ENCODE results near the gene SNAP25. TPM values are rescaled to one million over a fixed set of nuclear protein-coding genes. Genes with fewer than 3 reads are reported as not detected.

Gene SNAP25
- total RNA-seq, 4 donors from 2014 or later = 0.52 TPM; not detected in 3

- no peak overlapping the region for H3K27ac ChIP-seq
- 88% methylated on average over 2 of the region's 2 CpGs for WGBS
- TF ChIP-seq POLR2A (IDR thresholded peaks at IDR 0.05) (no peak), POLR2AphosphoS5 (IDR thresholded peaks at IDR 0.05) (no peak), EP300 (IDR thresholded peaks at IDR 0.05) (no peak)
- no peak overlapping the region for H3K4me3 ChIP-seq
- no peaks in the 10 kb centered on the region for H3K4me1 ChIP-seq
- no peaks in the 10 kb centered on the region for H3K27me3 ChIP-seq
- no peaks in the 10 kb centered on the region for H3K9me3 ChIP-seq
- H3K36me3 ChIP-seq = no peaks in the 10 kb centered on the region
- no peak for DNase-seq (ENCODE audit: low spot score in 2 of 2)
These were observed 24.5 kb upstream of the SNAP25 start for GRCh38 chr20:10194166-10194565.

GRCh38 chr20:10200330-10200729 lies 18.3 kb upstream of the SNAP25 start:
- Histone ChIP-seq H3K27me3 (no peaks in the 10 kb centered on the region), H3K36me3 (no peaks in the 10 kb centered on the region), H3K4me3 (no peak overlapping the region), H3K4me1 (no peaks in the 10 kb centered on the region), H3K9me3 (no peaks in the 10 kb centered on the region), H3K27ac (no peak overlapping the region)
- no peak for DNase-seq (ENCODE audit: low spot score in 2 of 2)
- TF ChIP-seq EP300 (IDR thresholded peaks at IDR 0.05) (no peak), POLR2AphosphoS5 (IDR thresholded peaks at IDR 0.05) (no peak), POLR2A (IDR thresholded peaks at IDR 0.05) (no peak)
- TF ChIP-seq, protein P1, sequence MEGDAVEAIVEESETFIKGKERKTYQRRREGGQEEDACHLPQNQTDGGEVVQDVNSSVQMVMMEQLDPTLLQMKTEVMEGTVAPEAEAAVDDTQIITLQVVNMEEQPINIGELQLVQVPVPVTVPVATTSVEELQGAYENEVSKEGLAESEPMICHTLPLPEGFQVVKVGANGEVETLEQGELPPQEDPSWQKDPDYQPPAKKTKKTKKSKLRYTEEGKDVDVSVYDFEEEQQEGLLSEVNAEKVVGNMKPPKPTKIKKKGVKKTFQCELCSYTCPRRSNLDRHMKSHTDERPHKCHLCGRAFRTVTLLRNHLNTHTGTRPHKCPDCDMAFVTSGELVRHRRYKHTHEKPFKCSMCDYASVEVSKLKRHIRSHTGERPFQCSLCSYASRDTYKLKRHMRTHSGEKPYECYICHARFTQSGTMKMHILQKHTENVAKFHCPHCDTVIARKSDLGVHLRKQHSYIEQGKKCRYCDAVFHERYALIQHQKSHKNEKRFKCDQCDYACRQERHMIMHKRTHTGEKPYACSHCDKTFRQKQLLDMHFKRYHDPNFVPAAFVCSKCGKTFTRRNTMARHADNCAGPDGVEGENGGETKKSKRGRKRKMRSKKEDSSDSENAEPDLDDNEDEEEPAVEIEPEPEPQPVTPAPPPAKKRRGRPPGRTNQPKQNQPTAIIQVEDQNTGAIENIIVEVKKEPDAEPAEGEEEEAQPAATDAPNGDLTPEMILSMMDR (IDR thresholded peaks at IDR 0.05) = no peak

- Histone ChIP-seq H3K27ac (no peak overlapping the region), H3K4me3 (no peak overlapping the region), H3K36me3 (no peaks in the 10 kb centered on the region), H3K4me1 (no peaks in the 10 kb centered on the region), H3K27me3 (no peaks in the 10 kb centered on the region), H3K9me3 (no peaks in the 10 kb centered on the region)
- no peak for DNase-seq (ENCODE audit: low spot score in 2 of 2)
- TF ChIP-seq POLR2A (IDR thresholded peaks at IDR 0.05) (no peak), POLR2AphosphoS5 (IDR thresholded peaks at IDR 0.05) (no peak), EP300 (IDR thresholded peaks at IDR 0.05) (no peak)
- TF ChIP-seq, protein P1 (IDR thresholded peaks at IDR 0.05) = no peak
- WGBS = 80% methylated on average over 3 of the region's 3 CpGs
These were observed 17.2 kb upstream of the SNAP25 start for GRCh38 chr20:10201321-10201870.

GRCh38 chr20:10209091-10209490 lies 9.5 kb upstream of the SNAP25 start:
- Histone ChIP-seq H3K27ac (no peak overlapping the region), H3K36me3 (no peaks in the 10 kb centered on the region), H3K4me1 (no peaks in the 10 kb centered on the region), H3K27me3 (peaks cover 3% of the 10 kb centered on the region), H3K4me3 (no peak overlapping the region), H3K9me3 (no peaks in the 10 kb centered on the region)
- TF ChIP-seq POLR2A (IDR thresholded peaks at IDR 0.05) = no peak
- no peak for TF ChIP-seq EP300 (IDR thresholded peaks at IDR 0.05)
- no peak for TF ChIP-seq POLR2AphosphoS5 (IDR thresholded peaks at IDR 0.05)
- TF ChIP-seq, protein P1 (IDR thresholded peaks at IDR 0.05) = no peak
- 31% methylated on average over 1 of the region's 1 CpG for WGBS
- no peak for DNase-seq (ENCODE audit: low spot score in 2 of 2)

- Histone ChIP-seq H3K27me3 (peaks cover 30% of the 10 kb centered on the region), H3K9me3 (no peaks in the 10 kb centered on the region), H3K4me1 (peaks cover 13% of the 10 kb centered on the region), H3K4me3 (no peak overlapping the region), H3K27ac (no peak overlapping the region), H3K36me3 (no peaks in the 10 kb centered on the region)
- TF ChIP-seq POLR2AphosphoS5 (IDR thresholded peaks at IDR 0.05) (no peak), POLR2A (IDR thresholded peaks at IDR 0.05) (no peak), EP300 (IDR thresholded peaks at IDR 0.05) (no peak)
- DNase-seq (ENCODE audit: low spot score in 2 of 2) = no peak
- WGBS = 91% methylated on average over 2 of the region's 2 CpGs
These were observed 5.1 kb upstream of the SNAP25 start for GRCh38 chr20:10213526-10213925.

GRCh38 chr20:10216146-10216791 lies 2.4 kb upstream of the SNAP25 start:
- H3K27ac ChIP-seq = no peak overlapping the region
- no peak overlapping the region for H3K4me3 ChIP-seq
- DNase-seq (ENCODE audit: low spot score in 2 of 2) = no peak
- peaks cover 22% of the 10 kb centered on the region for H3K4me1 ChIP-seq
- H3K36me3 ChIP-seq = no peaks in the 10 kb centered on the region
- no peaks in the 10 kb centered on the region for H3K9me3 ChIP-seq
- no peak for TF ChIP-seq EP300 (IDR thresholded peaks at IDR 0.05)
- no peak for TF ChIP-seq POLR2AphosphoS5 (IDR thresholded peaks at IDR 0.05)
- no peak for TF ChIP-seq POLR2A (IDR thresholded peaks at IDR 0.05)
- TF ChIP-seq, protein P1 (IDR thresholded peaks at IDR 0.05) = no peak
- 41% methylated on average over 4 of the region's 4 CpGs for WGBS
- H3K27me3 ChIP-seq = peaks cover 38% of the 10 kb centered on the region

All from suprapubic skin (tissue), 4 donors.